HG03442 (cell line): ENCODE results near the gene PRRC2A.

Experiments
- ATAC-seq: cut with Tn5 transposase; IDR thresholded peaks from one replicate; pipeline ENCODE4 v1.9.1; 2021; ENCODE audit warnings: mild to moderate bottlenecking, moderate library complexity; ENCODE audit not compliant: unreplicated experiment

PRRC2A gene

GRCh38 chr6:31663961-31664789 is 43.7 kb downstream of the PRRC2A start:
- ATAC-seq = no peak

- peak; percentile 27 for ATAC-seq
These were observed 44.4 kb downstream of the PRRC2A start, which contains the start of gene GPANK1 for GRCh38 chr6:31664790-31665500. Gene GPANK1 (minus strand): TSS chr6:31664997. CDS start chr6:31664478, 519 bp downstream.

- peak; percentile 83 for ATAC-seq
These were observed 45.2 kb downstream of the PRRC2A start, which contains the start of gene CSNK2B for GRCh38 chr6:31665501-31666336. Gene CSNK2B (plus strand): TSS chr6:31666080. CDS start chr6:31666832, 752 bp downstream.

GRCh38 chr6:31666337-31666965 is 45.9 kb downstream of the PRRC2A start:
- no peak for ATAC-seq

- ATAC-seq = no peak
These were observed 49.2 kb downstream of the PRRC2A start, which contains the start of gene LY6G5B for GRCh38 chr6:31669676-31670075. Gene LY6G5B (plus strand): TSS chr6:31669976. CDS start chr6:31670951, 975 bp downstream.

- no peak for ATAC-seq
These were observed 55.9 kb downstream of the PRRC2A start for GRCh38 chr6:31676322-31676903.

GRCh38 chr6:31676904-31677303 is 56.4 kb downstream of the PRRC2A start:
- no peak for ATAC-seq

- no peak for ATAC-seq
These were observed 57.4 kb downstream of the PRRC2A start for GRCh38 chr6:31677955-31678354.

GRCh38 chr6:31680226-31681134 is 60.0 kb downstream of the PRRC2A start, which contains the start of gene LY6G5C:
Gene LY6G5C (minus strand): TSS chr6:31681067. CDS start chr6:31680373, 694 bp downstream.
- no peak for ATAC-seq

GRCh38 chr6:31681135-31681671 is 60.7 kb downstream of the PRRC2A start:
- no peak for ATAC-seq

GRCh38 chr6:31683591-31683990 is 63.1 kb downstream of the PRRC2A start:
- no peak for ATAC-seq

GRCh38 chr6:31686483-31686882 is 66.0 kb downstream of the PRRC2A start:
- ATAC-seq = no peak

GRCh38 chr6:31687321-31687720 is 66.8 kb downstream of the PRRC2A start:
- ATAC-seq = no peak
